Stomach (tissue), 4 donors: Measurements from ENCODE around the gene PKIB.

ENCODE experiments used
- POLR2A ChIP-seq, 4 donors: fragments of 450-650 bp; IDR thresholded peaks; one replicate each; pipeline ENCODE4 v1.6.1; 2016; ENCODE audit warnings: antibody characterized with exemption in 4 of 4, control low read depth in 2 of 4, mild to moderate bottlenecking in 1 of 4, moderate library complexity in 1 of 4
- POLR2AphosphoS5 ChIP-seq, 3 donors: sonication (generic); formaldehyde crosslinking; IDR thresholded peaks; one replicate each; pipeline ENCODE4 v1.6.1; 2016; ENCODE audit warnings: antibody characterized with exemption in 3 of 3
- TF ChIP-seq, protein P1 (sequence below), 7 experiments: fragments of 450-650 bp in 4 of 7; fragments of 200-600 bp in 3 of 7; sonication (generic) in 3 of 7; IDR thresholded peaks; one replicate each; pipeline ENCODE4 v1.5.1; 2016 to 2019; ENCODE audit warnings: antibody characterized with exemption in 7 of 7, control low read depth in 2 of 7, mild to moderate bottlenecking in 1 of 7

DNA sequence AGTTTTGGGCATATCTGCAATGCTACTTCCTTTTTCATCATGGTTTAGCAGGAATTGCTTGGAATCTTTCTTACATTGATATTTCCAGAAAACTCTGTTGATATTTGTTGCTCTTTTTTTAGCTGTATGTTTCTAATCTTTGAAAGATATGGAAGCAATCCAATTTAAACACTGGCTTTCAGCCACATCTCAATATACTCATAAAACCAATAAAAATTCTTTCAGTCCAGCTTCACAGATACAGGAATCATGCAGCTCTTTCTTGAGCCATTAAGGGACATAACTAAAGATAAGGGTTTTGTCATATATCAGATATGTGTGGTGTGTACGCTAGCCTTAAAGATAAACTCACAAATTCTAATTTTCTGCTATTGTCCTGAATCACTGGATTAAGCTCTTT is 47.4 kb downstream of the PKIB start:
- TF ChIP-seq POLR2A (IDR thresholded peaks at IDR 0.05) (no peak), POLR2AphosphoS5 (IDR thresholded peaks at IDR 0.05) (no peak)
- TF ChIP-seq, protein P1, sequence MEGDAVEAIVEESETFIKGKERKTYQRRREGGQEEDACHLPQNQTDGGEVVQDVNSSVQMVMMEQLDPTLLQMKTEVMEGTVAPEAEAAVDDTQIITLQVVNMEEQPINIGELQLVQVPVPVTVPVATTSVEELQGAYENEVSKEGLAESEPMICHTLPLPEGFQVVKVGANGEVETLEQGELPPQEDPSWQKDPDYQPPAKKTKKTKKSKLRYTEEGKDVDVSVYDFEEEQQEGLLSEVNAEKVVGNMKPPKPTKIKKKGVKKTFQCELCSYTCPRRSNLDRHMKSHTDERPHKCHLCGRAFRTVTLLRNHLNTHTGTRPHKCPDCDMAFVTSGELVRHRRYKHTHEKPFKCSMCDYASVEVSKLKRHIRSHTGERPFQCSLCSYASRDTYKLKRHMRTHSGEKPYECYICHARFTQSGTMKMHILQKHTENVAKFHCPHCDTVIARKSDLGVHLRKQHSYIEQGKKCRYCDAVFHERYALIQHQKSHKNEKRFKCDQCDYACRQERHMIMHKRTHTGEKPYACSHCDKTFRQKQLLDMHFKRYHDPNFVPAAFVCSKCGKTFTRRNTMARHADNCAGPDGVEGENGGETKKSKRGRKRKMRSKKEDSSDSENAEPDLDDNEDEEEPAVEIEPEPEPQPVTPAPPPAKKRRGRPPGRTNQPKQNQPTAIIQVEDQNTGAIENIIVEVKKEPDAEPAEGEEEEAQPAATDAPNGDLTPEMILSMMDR (IDR thresholded peaks at IDR 0.05) = no peak
